Stimulated activated effector memory CD8-positive, alpha-beta T cell treated with anti-CD3 and anti-CD28 coated beads, Interleukin-12 subunit alpha, Interleukin-12 subunit beta, amount 100 ng/mL, for 72 hours (primary cell): ENCODE measurements around the gene SEC14L2.
"Not testable (repeated sequence)": the region's sequence is repeated elsewhere in the genome, so short reads cannot be mapped to it uniquely, and the experiment has no call there.

Experiments
- ATAC-seq: fragments of 150-1000 bp; cut with Tn5 transposase; 2 replicates; pipeline ENCODE4 v1.10.0; 2021
- DNase-seq, 2 donors: peaks; one replicate each; pipeline ENCODE4 v3.0.0; 2021 to 2022; ENCODE audit warnings: low spot score in 2 of 2
- H3K27ac Mint-ChIP-seq: one replicate; pipeline ENCODE4 v1.8.0; 2022; ENCODE audit warnings: mild to moderate bottlenecking, mixed read lengths
- H3K36me3 Mint-ChIP-seq: one replicate; pipeline ENCODE4 v1.8.0; 2022; ENCODE audit warnings: mild to moderate bottlenecking, mixed read lengths
- H3K4me1 Mint-ChIP-seq: one replicate; pipeline ENCODE4 v1.8.0; 2022; ENCODE audit warnings: mixed read lengths
- H3K4me3 Mint-ChIP-seq: one replicate; pipeline ENCODE4 v1.8.0; 2022; ENCODE audit warnings: mild to moderate bottlenecking, mixed read lengths
- H3K9me3 Mint-ChIP-seq: one replicate; pipeline ENCODE4 v1.8.0; 2022; ENCODE audit warnings: mixed read lengths

The SEC14L2 gene

DNA sequence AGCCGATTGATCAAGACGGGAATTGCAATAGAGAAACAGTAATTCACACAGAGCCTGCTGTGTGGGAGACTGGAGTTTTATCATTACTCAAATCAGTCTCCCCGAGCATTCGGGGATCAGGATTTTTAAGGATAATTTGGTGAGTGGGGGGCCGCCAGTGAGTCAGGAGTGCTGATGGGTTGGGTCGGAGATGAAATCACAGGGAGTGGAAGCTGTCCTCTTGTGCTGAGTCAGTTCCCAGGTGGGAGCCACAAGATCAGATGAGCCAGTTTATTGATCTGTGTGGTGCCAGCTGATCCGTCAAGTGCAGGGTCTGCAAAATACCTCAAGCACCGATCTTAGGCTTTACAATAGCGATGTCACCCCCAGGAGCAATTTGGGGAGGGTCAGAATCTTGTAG lies 44.3 kb downstream of the SEC14L2 start:
- DNase-seq: no peak
- H3K4me3 Mint-ChIP-seq: no peak overlapping the region
- ATAC-seq: no peak
- H3K36me3 Mint-ChIP-seq: peaks cover 10% of the 10 kb centered on the region
- peak overlapping the region; percentile 72 for H3K27ac Mint-ChIP-seq
- peaks cover 30% of the 10 kb centered on the region for H3K4me1 Mint-ChIP-seq
- H3K9me3 Mint-ChIP-seq: peaks cover 3% of the 10 kb centered on the region

DNA sequence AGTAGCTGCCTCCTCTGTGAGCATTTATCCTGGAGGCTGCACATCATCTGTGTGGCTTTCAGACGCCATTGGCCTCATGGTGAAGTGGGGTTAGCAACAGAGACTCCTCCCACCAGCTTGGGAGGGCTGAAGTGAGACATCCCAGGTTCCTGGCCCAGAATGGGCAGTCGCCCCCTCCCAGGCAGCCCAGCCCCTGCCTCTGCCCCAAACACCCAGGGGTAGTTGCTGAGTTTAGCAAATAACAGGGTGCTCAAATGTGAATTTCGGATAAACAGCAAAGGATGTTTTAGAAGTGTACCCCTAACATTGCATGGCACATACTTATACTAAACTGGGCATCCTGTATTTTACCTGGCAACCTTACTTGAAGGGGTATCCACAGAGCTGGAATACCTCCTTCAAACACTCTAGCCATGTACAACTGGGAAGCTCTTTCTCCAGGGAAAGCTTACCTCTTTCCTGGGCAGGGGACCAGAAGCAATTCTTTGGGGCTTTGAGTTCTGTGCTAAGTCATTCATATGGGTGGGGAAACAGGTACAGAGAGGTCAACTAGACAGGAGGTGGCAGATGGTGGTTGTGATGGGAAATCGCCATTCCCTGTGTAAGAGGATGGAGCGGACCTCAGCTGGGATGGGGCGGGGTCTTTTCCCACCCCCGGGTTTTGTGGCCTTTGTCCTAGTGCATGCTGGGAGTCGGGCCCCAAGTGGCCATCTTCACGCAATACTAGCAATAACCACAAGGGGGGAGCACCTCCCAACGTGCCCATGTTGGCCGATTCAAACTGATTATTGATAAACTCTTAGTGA lies 48.0 kb downstream of the SEC14L2 start:
- peak; percentile 47 to 86 for DNase-seq
- H3K4me3 Mint-ChIP-seq: no peak overlapping the region
- H3K36me3 Mint-ChIP-seq: peaks cover 10% of the 10 kb centered on the region
- ATAC-seq: peak; percentile 67
- no peak overlapping the region for H3K27ac Mint-ChIP-seq
- H3K9me3 Mint-ChIP-seq: no peaks in the 10 kb centered on the region
- peaks cover 29% of the 10 kb centered on the region for H3K4me1 Mint-ChIP-seq

DNA sequence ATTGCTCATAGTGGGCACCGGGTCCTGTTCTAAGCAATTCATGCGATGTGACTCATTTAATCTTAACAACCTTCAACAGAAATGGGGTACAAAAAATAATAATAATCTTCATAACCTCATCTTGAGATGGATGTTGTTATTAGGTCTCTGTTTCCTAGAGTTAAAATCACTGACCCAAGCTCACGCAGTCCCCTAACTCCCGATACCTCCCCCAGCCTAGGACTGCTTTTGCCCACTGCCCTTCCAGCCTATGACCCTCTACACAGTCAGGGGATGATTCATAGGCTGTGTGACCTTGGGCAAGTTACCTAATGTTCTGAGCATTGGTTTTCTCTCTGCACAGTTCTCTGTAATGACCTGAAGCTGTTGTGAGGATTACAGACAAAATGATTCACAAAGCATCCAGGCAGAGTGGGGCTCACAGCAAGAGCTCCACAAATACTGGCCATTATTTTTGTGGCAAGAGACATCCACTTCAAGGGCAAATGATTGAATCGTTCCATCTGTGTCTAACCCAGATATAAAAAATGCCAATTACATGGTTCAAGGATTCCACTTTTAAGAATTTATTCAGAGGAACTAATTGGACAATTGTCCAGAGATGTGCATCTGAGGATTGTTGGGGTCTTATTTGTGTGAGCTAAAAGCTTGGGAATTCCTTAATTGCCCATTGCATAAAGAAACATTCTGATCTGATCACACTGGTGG lies 48.8 kb downstream of the SEC14L2 start:
- Mint-ChIP-seq H3K4me3 (no peak overlapping the region), H3K27ac (no peak overlapping the region), H3K4me1 (peaks cover 29% of the 10 kb centered on the region), H3K36me3 (peaks cover 10% of the 10 kb centered on the region), H3K9me3 (no peaks in the 10 kb centered on the region)
- peak; percentile 38 for ATAC-seq
- DNase-seq: no peak

- peaks cover 4% of the 10 kb centered on the region for H3K36me3 Mint-ChIP-seq
- no peak for ATAC-seq
- H3K4me3 Mint-ChIP-seq: no peak overlapping the region
- no peak for DNase-seq
- no peak overlapping the region for H3K27ac Mint-ChIP-seq
- H3K4me1 Mint-ChIP-seq: peaks cover 21% of the 10 kb centered on the region
- H3K9me3 Mint-ChIP-seq: no peaks in the 10 kb centered on the region
These were observed 50.8 kb downstream of the SEC14L2 start for GRCh38 chr22:30447656-30448055.

- not testable (repeated sequence) for H3K9me3 Mint-ChIP-seq, DNase-seq, ATAC-seq, H3K4me3 Mint-ChIP-seq, H3K36me3 Mint-ChIP-seq, H3K4me1 Mint-ChIP-seq, H3K27ac Mint-ChIP-seq
These were observed 54.7 kb downstream of the SEC14L2 start for GRCh38 chr22:30451488-30451887.

- Mint-ChIP-seq H3K9me3 (no peaks in the 10 kb centered on the region), H3K4me3 (no peak overlapping the region), H3K36me3 (no peaks in the 10 kb centered on the region), H3K4me1 (no peaks in the 10 kb centered on the region), H3K27ac (no peak overlapping the region)
- DNase-seq: no peak
- no peak for ATAC-seq
These were observed 56.0 kb downstream of the SEC14L2 start for GRCh38 chr22:30452861-30453260.

DNA sequence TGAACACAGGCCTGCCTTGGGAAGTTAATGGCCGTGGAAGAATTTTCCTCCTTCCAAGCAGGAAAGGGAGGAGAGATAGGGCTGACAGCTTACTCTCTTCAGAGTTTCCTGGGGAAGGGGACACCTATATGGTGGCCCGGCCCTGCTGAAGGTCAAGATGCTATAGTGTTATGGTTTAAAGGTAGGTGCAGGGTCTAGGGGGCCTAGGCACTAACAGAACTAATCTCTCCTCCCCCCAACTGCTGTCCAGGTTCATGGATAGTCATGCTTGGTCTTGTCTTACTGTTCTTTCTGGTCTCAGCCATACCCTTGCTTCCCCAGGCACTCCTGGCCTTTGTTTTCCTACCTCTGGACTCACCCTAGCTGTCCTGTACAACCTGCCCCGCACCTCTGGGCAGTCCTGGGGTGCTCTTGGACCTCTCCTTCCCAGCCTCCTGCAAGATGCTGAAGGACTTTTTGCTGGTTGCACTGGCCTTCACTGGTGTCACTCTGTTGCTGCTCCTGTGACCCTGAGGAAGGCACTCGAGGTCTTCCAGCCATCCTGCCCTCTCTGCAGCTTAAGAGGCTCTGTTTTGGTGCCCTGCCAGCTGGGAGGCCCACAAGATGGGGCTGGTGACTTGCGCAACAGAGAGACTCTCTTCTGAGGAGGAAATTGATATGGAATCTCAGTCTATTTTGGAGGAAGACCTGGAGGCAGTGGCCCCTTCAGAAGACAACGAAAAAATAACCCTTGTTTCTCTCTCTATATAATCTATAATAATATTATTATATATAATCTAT lies 57.1 kb downstream of the SEC14L2 start:
- H3K36me3 Mint-ChIP-seq: no peaks in the 10 kb centered on the region
- DNase-seq (no peak), ATAC-seq (peak; percentile 52)
- H3K9me3 Mint-ChIP-seq: no peaks in the 10 kb centered on the region
- no peak overlapping the region for H3K4me3 Mint-ChIP-seq
- no peaks in the 10 kb centered on the region for H3K4me1 Mint-ChIP-seq
- no peak overlapping the region for H3K27ac Mint-ChIP-seq

DNA sequence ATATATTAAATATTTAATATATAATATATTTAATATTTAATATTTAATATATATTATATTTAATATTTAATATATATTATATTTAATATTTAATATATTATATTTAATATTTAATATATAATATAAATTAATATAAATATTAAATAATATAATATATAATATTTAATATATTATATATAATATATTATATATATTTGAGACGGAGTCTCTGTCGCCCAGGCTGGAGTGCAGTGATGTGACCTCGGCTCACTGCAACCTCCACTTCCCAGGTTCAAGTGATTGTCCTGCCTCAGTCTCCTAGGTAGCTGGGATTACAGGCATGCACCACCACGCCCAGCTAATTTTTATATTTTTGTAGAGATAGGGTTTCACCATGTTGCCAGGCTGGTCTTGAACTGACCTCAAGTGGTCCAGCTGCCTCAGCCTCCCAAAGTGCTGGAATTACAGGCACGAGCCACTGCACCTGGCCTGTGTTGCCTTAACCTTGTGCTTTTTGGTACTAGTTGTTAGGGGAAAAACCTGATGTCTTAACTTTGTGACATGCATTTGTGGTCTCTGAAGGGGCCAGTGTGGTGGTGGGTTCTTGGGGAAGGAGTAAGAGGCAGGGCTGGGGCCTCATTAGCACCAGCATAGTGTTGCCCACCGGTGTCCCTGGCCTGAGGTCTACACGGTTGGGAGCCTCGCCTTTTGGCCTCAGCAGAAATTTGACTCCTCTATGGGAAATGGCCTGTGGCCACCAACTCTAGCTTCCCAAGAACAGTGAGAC lies 58.4 kb downstream of the SEC14L2 start:
- H3K27ac Mint-ChIP-seq: no peak overlapping the region
- no peaks in the 10 kb centered on the region for H3K4me1 Mint-ChIP-seq
- H3K36me3 Mint-ChIP-seq: no peaks in the 10 kb centered on the region

GRCh38 chr22:30457981-30458380 lies 61.2 kb downstream of the SEC14L2 start:
- no peaks in the 10 kb centered on the region for H3K9me3 Mint-ChIP-seq
- no peak overlapping the region for H3K4me3 Mint-ChIP-seq
- DNase-seq (no peak), ATAC-seq (no peak)
- no peak overlapping the region for H3K27ac Mint-ChIP-seq
- H3K4me1 Mint-ChIP-seq: no peaks in the 10 kb centered on the region
- H3K36me3 Mint-ChIP-seq: no peaks in the 10 kb centered on the region

More for the DNA sequence above, 58.4 kb downstream of the SEC14L2 start:
- ATAC-seq: no peak
- H3K4me3 Mint-ChIP-seq: no peak overlapping the region
- H3K9me3 Mint-ChIP-seq: no peaks in the 10 kb centered on the region
- no peak for DNase-seq

DNA sequence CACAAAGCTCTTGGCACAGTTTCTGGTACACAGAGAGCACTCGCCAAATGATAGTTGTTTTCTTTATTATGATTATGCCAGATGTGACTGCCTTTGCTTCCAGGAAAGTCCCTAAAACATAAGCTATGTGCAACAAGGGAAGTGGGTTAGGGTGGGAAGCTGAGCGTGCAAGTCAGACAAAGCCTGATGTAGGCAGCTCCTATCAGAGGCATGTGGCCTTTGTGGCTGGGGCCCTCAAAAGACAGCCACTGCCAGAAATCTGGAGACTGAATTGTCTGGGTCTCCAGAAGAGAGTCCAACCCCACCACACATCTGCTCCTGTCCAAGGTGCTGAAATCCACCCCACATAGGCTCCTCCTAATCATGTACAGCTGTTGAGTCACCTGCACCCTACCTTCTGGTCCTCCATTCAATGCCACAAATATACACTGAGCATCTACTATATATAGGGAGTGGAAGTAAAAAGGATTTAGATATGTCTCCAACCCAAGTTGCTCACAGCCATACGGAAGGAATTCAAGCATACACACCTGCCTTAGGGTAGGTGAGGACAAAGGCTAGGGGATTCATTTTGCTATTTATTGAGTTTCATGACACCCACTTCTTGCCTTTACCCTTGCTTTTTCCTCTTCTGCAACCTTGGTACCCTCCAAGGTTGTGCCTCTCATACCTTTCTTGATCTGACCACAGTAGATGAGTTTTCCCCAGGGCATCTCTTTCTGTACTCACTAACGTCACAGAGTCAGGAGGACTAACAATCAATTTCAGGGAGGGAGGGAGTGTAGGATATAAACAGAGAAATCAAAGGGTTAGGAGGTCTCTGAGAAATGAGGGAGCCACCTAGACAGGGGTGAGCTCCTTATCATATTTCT lies 62.6 kb downstream of the SEC14L2 start:
- DNase-seq (no peak), ATAC-seq (peak; percentile 67)
- no peaks in the 10 kb centered on the region for H3K36me3 Mint-ChIP-seq
- H3K27ac Mint-ChIP-seq: no peak overlapping the region
- no peak overlapping the region for H3K4me3 Mint-ChIP-seq
- no peaks in the 10 kb centered on the region for H3K4me1 Mint-ChIP-seq
- no peaks in the 10 kb centered on the region for H3K9me3 Mint-ChIP-seq

GRCh38 chr22:30460147-30460546 lies 63.3 kb downstream of the SEC14L2 start:
- Mint-ChIP-seq H3K4me3 (no peak overlapping the region), H3K36me3 (no peaks in the 10 kb centered on the region), H3K4me1 (no peaks in the 10 kb centered on the region), H3K9me3 (no peaks in the 10 kb centered on the region), H3K27ac (no peak overlapping the region)
- no peak for ATAC-seq
- no peak for DNase-seq

DNA sequence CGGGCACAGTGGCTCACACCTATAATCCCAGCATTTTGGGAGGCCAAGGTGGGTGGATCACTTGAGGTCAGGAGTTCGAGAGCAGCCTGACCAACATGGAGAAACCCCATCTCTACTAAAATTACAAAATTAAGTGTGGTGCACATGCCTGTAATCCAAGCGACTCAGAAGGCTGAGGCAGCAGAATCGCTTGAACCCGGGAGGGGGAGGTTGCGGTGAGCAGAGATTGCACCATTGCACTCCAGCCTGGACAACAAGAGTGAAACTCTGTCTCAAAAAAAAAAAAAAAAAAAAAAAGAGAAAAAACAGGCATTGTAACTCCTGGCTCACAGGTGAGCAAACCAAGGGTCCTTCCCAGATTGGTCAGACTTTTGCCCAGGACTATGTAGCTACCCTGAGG lies 63.7 kb downstream of the SEC14L2 start:
- not testable (repeated sequence) for H3K36me3 Mint-ChIP-seq, H3K4me3 Mint-ChIP-seq, H3K4me1 Mint-ChIP-seq, H3K27ac Mint-ChIP-seq, ATAC-seq, H3K9me3 Mint-ChIP-seq, DNase-seq

- Mint-ChIP-seq H3K27ac (no peak overlapping the region), H3K36me3 (no peaks in the 10 kb centered on the region), H3K4me3 (no peak overlapping the region), H3K4me1 (peaks cover 14% of the 10 kb centered on the region), H3K9me3 (no peaks in the 10 kb centered on the region)
- DNase-seq: no peak
- no peak for ATAC-seq
These were observed 72.3 kb downstream of the SEC14L2 start for GRCh38 chr22:30469165-30469564.

- ATAC-seq (no peak), DNase-seq (no peak)
- Mint-ChIP-seq H3K36me3 (no peaks in the 10 kb centered on the region), H3K4me1 (peaks cover 14% of the 10 kb centered on the region), H3K4me3 (no peak overlapping the region), H3K9me3 (no peaks in the 10 kb centered on the region), H3K27ac (peak overlapping the region; percentile 36)
These were observed 73.8 kb downstream of the SEC14L2 start for GRCh38 chr22:30470655-30471054.
